Activated T-helper 1 cell treated with anti-CD3 and anti-CD28 coated beads, Interleukin-12 subunit alpha, Interleukin-12 subunit beta, Interleukin-2, Interleukin-4 antibody, amounts not matched to agents 30 ng/mL and 10 ng/mL and 1 ng/mL, durations not matched to agents 14 hours and 24 hours and 36 hours (primary cell): Measurements from ENCODE around the gene KRT7. TPM values are rescaled to one million over a fixed set of nuclear protein-coding genes. Genes with fewer than 3 reads are reported as not detected.

Source experiments
- total RNA-seq: library from RNA; stranded (reverse); gene quantifications from 2 replicates; pipeline ENCODE4 v1.2.3, GENCODE V29; 2022

The KRT7 gene
- total RNA-seq, 1 donor from 2014 or later = 21.2 TPM

Other genes with a start within 250 kb of the KRT7 start
- gene TAMALIN, start 226.3 kb upstream of the KRT7 start, total RNA-seq = 8.9 and 12.8 TPM in 2 replicates
- gene NR4A1, start 181.8 kb upstream of the KRT7 start, total RNA-seq = 52.7 and 60.3 TPM in 2 replicates
- 56.2 and 63.3 TPM in 2 replicates for gene ATG101, start 163.3 kb upstream of the KRT7 start, total RNA-seq
- gene SMIM41, start 153.5 kb upstream of the KRT7 start, total RNA-seq = 0.44 TPM in 1 of 2 replicates, not detected in the other
- not detected in 2 replicates for gene KRT80, start 41.2 kb upstream of the KRT7 start, total RNA-seq
- 0.73 and 0.93 TPM in 2 replicates for gene KRT86, start 41.4 kb downstream of the KRT7 start, total RNA-seq
- gene KRT81, start 58.3 kb downstream of the KRT7 start, total RNA-seq = not detected in 2 replicates
- not detected in 2 replicates for gene KRT83, start 88.2 kb downstream of the KRT7 start, total RNA-seq
- not detected in 2 replicates for gene KRT85, start 134.2 kb downstream of the KRT7 start, total RNA-seq
- not detected in 2 replicates for gene KRT84, start 152.4 kb downstream of the KRT7 start, total RNA-seq
- gene KRT82, start 173.1 kb downstream of the KRT7 start, total RNA-seq = not detected in 2 replicates
- not detected in 2 replicates for gene KRT75, start 201.1 kb downstream of the KRT7 start, total RNA-seq
- gene KRT6B, start 218.9 kb downstream of the KRT7 start, total RNA-seq = not detected in 2 replicates
- not detected in 2 replicates for gene KRT6C, start 240.6 kb downstream of the KRT7 start, total RNA-seq